Esophagus squamous epithelium (tissue), 4 donors: ENCODE results near the gene SHMT2.

Experiments
- POLR2A ChIP-seq, 4 donors: fragments of 450-650 bp; IDR thresholded peaks; one replicate each; pipeline ENCODE4 v1.6.1; 2017; ENCODE audit warnings: antibody characterized with exemption in 4 of 4, mild to moderate bottlenecking in 4 of 4, moderate library complexity in 3 of 4
- TF ChIP-seq, protein P1 (sequence below), 6 experiments: fragments of 450-650 bp in 4 of 6; fragments of 200-600 bp in 2 of 6; sonication (generic) in 2 of 6; IDR thresholded peaks; one replicate each; pipeline ENCODE4 v1.5.1; 2016 to 2019; ENCODE audit warnings: antibody characterized with exemption in 6 of 6, mild to moderate bottlenecking in 4 of 6, moderate library complexity in 4 of 6

DNA sequence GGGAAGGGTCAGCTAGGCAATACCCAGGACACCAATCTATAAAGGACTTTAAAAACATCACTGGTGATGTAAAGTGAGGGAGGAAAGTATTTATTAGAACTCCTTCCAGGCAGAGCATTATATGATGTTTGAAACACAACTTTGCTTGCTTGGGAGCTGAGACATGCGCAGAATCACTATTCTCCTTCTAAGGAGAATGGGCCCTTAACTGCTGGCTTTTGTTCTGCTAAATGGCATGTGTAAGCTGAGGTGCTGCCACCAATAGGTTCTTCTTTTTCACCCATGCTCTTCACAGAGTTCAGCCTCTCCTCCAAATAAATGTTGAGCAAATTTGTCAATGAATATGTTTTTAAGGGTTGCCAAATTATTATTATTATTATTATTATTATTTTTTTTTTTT lies 17.5 kb downstream of the SHMT2 start:
- TF ChIP-seq, protein P1, sequence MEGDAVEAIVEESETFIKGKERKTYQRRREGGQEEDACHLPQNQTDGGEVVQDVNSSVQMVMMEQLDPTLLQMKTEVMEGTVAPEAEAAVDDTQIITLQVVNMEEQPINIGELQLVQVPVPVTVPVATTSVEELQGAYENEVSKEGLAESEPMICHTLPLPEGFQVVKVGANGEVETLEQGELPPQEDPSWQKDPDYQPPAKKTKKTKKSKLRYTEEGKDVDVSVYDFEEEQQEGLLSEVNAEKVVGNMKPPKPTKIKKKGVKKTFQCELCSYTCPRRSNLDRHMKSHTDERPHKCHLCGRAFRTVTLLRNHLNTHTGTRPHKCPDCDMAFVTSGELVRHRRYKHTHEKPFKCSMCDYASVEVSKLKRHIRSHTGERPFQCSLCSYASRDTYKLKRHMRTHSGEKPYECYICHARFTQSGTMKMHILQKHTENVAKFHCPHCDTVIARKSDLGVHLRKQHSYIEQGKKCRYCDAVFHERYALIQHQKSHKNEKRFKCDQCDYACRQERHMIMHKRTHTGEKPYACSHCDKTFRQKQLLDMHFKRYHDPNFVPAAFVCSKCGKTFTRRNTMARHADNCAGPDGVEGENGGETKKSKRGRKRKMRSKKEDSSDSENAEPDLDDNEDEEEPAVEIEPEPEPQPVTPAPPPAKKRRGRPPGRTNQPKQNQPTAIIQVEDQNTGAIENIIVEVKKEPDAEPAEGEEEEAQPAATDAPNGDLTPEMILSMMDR (IDR thresholded peaks at IDR 0.05): no peak
- no peak for TF ChIP-seq POLR2A (IDR thresholded peaks at IDR 0.05)
